Fibroblast of skin of right biceps (primary cell): ENCODE data around the gene PLD4.
"Not testable (repeated sequence)": the region's sequence is repeated elsewhere in the genome, so short reads cannot be mapped to it uniquely, and the experiment has no call there.

Experiments
- DNase-seq: peaks from one replicate; pipeline ENCODE4 v3.0.0-alpha.2; 2013

The PLD4 gene

GRCh38 chr14:104886690-104887622 is 37.7 kb upstream of the PLD4 start:
- DNase-seq = no peak

GRCh38 chr14:104887623-104888488 is 36.8 kb upstream of the PLD4 start:
- DNase-seq = no peak

DNA sequence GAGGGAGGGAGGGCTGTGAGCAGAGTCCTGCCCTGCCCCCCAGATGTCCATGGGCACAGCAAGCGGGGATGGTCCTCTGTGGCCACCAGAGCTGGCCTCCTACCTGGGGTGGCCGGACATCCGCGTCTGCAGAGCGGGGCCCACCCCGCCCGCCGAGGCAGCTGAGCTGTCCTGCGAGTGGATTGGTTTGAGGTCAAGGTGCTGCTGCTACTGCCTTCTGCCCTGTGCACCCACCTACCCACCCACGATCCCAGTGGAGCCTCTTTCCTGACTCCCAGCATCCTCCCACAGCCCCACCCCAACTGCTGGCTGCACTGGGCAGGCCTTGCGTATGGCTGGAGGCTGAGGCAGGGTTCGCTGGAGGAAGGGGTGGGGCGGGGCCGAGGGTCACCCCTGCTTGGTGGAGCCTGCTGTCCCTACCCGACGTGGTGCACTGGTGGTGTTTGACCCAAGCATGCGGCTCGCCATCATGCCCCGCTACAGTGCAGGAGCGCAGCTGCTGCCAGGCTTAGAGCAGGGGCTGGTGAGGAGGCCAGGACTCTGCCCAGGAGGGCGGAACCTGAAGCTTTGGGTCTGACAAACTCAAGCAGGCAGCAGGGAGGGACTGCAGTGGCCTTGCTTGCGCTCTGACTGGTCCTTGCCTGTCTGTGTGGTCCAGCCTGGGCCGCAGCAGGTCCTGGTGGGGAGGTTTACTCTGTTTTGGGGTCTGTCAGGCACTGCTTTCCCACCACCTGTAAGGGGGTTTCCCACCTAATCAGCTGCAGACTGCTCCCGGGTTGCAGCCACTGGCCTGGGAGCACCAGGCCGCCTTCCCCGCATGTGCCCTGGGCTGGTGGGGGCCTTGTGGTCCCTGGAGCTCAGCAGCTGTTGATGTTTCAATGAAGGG is 35.9 kb upstream of the PLD4 start:
- DNase-seq = no peak

GRCh38 chr14:104889375-104889757 is 35.3 kb upstream of the PLD4 start:
- no peak for DNase-seq

- DNase-seq = not testable (repeated sequence)
Observed at GRCh38 chr14:104890292-104890691, 34.4 kb upstream of the PLD4 start.

GRCh38 chr14:104891121-104891551 is 33.5 kb upstream of the PLD4 start:
- no peak for DNase-seq

- no peak for DNase-seq
Observed at GRCh38 chr14:104891664-104892530, 32.8 kb upstream of the PLD4 start.

DNA sequence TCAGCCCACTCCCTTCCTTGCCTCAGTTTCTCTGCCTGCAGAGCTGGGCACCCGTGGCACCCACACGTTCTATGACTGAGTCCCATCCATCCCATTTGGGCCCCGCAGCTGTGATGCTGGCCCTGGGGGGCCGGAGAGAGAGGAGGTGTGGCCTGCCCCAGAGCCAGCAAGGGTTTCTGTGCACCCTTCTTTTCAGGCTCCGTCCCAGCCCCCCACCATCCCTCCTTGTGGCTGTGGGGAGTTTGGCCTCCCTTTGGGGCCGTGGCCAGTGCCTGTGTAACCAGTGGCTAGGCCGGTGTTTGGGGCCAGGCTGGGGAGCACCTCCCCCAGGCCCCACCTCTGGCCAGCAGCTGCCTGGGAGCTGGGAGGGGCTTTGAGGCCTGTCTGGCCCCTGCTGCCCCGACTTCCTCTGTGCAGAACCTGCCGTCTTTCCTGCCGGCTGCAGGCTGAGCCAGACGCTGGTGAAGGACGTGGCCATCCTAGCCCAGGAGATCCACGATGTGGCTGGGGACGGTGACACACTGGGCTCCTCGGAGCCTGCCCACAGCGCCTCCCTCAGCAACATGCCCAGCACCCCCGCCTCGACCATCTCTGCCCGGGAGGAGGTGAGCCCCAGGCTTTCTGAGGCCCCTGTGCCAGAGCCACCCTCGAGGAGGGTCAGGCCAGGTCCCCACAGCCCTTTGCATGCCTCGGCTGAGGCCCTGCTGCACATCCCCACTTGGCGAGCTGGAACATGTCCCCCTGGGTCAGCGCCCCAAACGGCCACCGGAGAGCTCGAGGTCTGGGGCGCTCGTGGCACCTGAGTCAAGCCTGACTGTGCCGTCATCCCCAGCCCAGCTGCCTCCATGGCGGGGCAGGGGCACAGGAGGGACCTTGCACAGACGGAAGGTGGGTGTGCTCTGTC is 31.9 kb upstream of the PLD4 start:
- no peak for DNase-seq

GRCh38 chr14:104893435-104894207 is 31.1 kb upstream of the PLD4 start:
- no peak for DNase-seq

DNA sequence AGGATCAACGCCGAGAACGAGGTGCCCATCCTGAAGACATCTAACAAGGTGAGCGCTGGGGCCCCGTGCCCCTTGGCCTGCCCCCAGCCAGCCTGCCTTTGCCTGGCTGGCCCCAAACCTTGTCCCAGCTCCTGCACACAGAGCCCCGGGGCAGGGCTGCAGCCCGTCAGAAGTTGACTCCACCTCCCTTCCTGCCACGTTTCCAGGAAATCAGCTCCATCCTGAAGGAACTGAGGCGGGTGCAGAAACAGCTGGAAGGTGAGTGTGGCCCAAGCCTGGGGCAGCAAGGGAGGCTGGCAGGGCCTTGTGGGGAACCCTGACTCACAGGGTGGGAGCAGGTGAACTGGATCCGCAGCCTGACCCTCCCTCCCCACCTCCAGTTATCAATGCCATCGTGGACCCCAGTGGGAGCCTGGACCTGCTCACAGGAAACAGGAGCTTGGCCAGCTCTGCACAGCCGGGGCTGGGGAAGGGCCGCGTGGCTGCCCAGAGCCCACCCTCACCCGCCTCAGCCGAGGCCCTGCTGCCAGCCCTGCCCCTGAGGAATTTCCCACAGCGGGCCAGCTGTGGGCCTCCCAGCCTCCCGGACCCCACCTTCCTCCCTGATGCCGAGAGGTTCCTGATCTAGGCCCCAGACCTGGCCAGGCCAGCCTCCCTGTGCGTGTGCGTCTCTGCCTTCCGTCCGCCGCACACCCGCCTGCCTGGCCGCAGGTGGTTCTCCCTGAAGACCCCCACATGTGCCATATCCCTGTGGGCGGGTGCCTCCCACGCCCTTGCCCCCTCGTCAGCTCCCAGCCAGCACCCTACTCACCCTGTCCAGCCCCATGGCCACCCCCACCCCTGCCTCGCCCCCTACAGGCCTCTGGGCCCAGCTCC is 30.1 kb upstream of the PLD4 start:
- DNase-seq = no peak

GRCh38 chr14:104895207-104895785 is 29.4 kb upstream of the PLD4 start:
- DNase-seq = no peak

DNA sequence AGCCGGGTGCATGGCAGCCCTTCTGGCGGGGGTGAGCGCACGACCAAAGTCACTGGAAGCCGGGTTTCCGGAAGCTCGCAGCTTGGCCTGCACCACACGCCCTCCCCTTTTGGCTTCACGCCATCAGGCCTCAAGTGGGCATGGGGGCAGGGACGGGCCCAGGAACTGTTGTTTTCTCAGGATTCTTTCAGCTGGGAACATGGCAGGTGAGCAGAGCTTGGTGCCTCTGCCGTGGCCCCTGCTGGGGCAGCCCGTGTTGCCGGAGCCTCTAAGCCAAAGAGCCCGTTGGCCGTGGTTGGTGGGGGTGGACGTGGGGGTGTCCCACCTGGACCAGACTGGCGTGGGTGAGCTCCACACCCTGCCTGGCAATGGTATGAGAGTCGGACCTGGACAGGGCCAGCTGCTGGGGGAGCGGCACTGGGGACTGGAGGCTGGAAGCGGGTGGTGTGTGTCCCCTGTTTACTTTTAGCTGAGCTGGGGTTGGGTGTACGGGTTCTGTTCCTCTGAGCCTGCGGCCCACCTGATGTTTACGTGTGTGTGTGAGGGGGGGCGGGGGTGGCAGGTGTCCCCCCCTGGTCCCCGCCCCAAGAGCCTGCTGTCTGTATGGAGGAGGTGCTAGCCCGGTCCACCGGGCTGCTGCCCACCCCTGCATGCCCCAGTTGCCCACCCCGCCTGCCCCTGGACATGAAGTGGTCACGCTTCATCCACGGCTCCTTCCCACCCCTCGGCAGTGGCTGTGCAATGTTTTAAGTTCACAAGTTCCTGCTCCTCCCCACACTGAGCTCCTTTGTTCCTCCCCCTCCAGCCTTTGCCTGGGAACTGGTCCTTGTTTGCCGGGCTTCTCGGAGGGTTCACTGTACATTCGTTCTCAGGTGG is 28.7 kb upstream of the PLD4 start:
- DNase-seq = peak; percentile 15

DNA sequence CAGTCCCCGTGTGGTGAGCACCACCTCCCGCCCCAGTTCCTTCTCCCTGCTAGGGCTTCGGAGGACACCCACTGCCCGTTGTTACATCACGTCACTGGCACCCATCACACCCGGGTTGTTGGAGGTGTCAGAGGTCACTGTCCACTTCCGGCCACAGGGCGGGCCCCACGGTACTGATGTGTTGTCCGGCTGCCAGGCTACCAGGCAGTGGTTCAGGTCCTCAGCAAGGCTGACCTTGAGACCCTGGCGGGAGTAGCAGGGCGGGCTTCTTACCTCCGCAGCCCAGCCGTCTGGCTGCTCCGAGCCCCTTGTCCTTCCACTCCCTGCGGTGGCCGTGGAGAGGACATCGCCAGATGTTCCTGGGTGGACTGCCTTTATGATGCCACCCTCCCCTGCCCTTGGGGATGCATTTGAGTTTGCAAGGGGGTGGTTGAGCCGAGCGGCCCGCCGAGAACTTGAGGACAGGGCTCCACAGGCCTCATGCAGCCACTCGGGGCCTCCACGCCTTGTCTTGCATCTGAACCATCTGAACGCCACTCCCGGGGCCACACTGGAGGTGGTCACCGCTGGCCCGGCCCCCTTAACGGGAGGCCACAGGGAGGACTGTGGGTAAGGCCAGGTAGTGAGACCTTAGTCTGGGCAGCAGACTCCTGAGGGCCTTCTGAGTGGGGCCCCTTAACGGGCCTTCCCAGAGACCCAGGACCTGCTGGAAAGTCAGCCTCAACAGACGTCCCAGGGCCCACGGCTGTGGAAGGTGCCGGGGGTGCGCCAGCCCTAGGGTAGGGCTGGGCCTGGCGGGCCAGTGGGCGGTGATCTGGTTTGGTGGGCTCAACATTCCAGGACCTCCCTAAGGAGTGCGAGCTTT is 27.1 kb upstream of the PLD4 start:
- no peak for DNase-seq

- no peak for DNase-seq
Observed at GRCh38 chr14:104898195-104898558, 26.5 kb upstream of the PLD4 start.

- DNase-seq = peak; percentile 19
Observed at GRCh38 chr14:104898870-104899510, 25.7 kb upstream of the PLD4 start.

- no peak for DNase-seq
Observed at GRCh38 chr14:104899781-104900180, 24.9 kb upstream of the PLD4 start.
